Erythroblast (primary cell): ENCODE measurements around the gene AIG1.

Experiments
- GATA1 ChIP-seq: IDR thresholded peaks from 2 replicates; pipeline ENCODE4 v1.6.1; 2011; ENCODE audit warnings: low read depth, mild to moderate bottlenecking, control low read depth, low read length, moderate library complexity
- POLR2A ChIP-seq: IDR thresholded peaks from 2 replicates; pipeline ENCODE4 v1.6.1; 2011; ENCODE audit warnings: mild to moderate bottlenecking, low read length

- TF ChIP-seq POLR2A (no peak), GATA1 (no peak)
These were observed 65.9 kb downstream of the AIG1 start for GRCh38 chr6:143126574-143126941.
